NOMO-1 treated with dmso at 0.1 percent for 144 hours (cell line): ENCODE data around the gene DEFB125.
"Not testable (repeated sequence)": the region's sequence is repeated elsewhere in the genome, so short reads cannot be mapped to it uniquely, and the experiment has no call there.

ENCODE experiments used
- DNase-seq: peaks from one replicate; lab custom pipeline; 2025; ENCODE audit not compliant: unreplicated experiment; lab: John Stamatoyannopoulos, UW

Gene DEFB125

GRCh38 chr20:87401-87800 is at the start of gene DEFB125:
Gene DEFB125, plus strand, starts transcription at chr20:87672. Its CDS starts 38 bp downstream, at chr20:87710.
- DNase-seq = no peak

- DNase-seq = no peak
Observed at GRCh38 chr20:60035-60918, 27.2 kb upstream of the DEFB125 start.

- no peak for DNase-seq
Observed at GRCh38 chr20:61230-61629, 26.2 kb upstream of the DEFB125 start.

- no peak for DNase-seq
Observed at GRCh38 chr20:61757-62156, 25.7 kb upstream of the DEFB125 start.

- DNase-seq = no peak
Observed at GRCh38 chr20:62487-62886, 25.0 kb upstream of the DEFB125 start.

- DNase-seq = no peak
Observed at GRCh38 chr20:64026-64603, 23.4 kb upstream of the DEFB125 start.

- no peak for DNase-seq
Observed at GRCh38 chr20:64766-65322, 22.6 kb upstream of the DEFB125 start.

- no peak for DNase-seq
Observed at GRCh38 chr20:77231-77630, 10.2 kb upstream of the DEFB125 start.

- DNase-seq = no peak
Observed at GRCh38 chr20:78338-78737, 9.1 kb upstream of the DEFB125 start.

GRCh38 chr20:79565-79964 is 7.9 kb upstream of the DEFB125 start:
- DNase-seq = no peak

- DNase-seq = no peak
Observed at GRCh38 chr20:90651-91050, 3.2 kb downstream of the DEFB125 start.

- no peak for DNase-seq
Observed at GRCh38 chr20:93641-94040, 6.2 kb downstream of the DEFB125 start.

GRCh38 chr20:95215-95614 is 7.7 kb downstream of the DEFB125 start:
- no peak for DNase-seq

GRCh38 chr20:97691-98090 is 10.2 kb downstream of the DEFB125 start:
- not testable (repeated sequence) for DNase-seq

GRCh38 chr20:101975-102374 is 14.5 kb downstream of the DEFB125 start:
- no peak for DNase-seq

- DNase-seq = no peak
Observed at GRCh38 chr20:103456-103855, 16.0 kb downstream of the DEFB125 start.

GRCh38 chr20:112396-112795 is 24.9 kb downstream of the DEFB125 start:
- no peak for DNase-seq

GRCh38 chr20:117518-117917 is 30.0 kb downstream of the DEFB125 start:
- DNase-seq = no peak

- not testable (repeated sequence) for DNase-seq
Observed at GRCh38 chr20:129786-130323, 42.4 kb downstream of the DEFB125 start.

GRCh38 chr20:137668-138490 is 50.4 kb downstream of the DEFB125 start:
- DNase-seq = no peak

GRCh38 chr20:142290-142689 is 54.8 kb downstream of the DEFB125 start, which contains the start of gene DEFB126:
Gene DEFB126, plus strand, starts transcription at chr20:142590. Its CDS starts 39 bp downstream, at chr20:142629.
- no peak for DNase-seq
